Peyer's patch (tissue), 4 donors: ENCODE data around the gene LMNB1. TPM values are rescaled to one million over a fixed set of nuclear protein-coding genes. Genes with fewer than 3 reads are reported as not detected.

Source experiments
- DNase-seq, 3 donors: peaks; one replicate each; pipeline ENCODE4 v3.0.0-alpha.2; 2017 to 2019
- H3K27ac ChIP-seq, 4 donors: fragments of 200-600 bp; sonication (generic); one replicate each; pipeline ENCODE4 v1.5.1; 2016 to 2019
- H3K27me3 ChIP-seq, 2 donors: fragments of 200-600 bp; sonication (generic); one replicate each; pipeline ENCODE4 v1.5.1; 2019
- H3K36me3 ChIP-seq, 3 donors: fragments of 200-600 bp; sonication (generic); one replicate each; pipeline ENCODE4 v1.5.1; 2016 to 2019
- H3K4me1 ChIP-seq, 4 donors: fragments of 200-600 bp; sonication (generic); one replicate each; pipeline ENCODE4 v1.5.1; 2016 to 2019
- H3K4me3 ChIP-seq, 4 donors: fragments of 200-600 bp; sonication (generic); 1 replicate in 3 of 4; 2 replicates in 1 of 4; pipeline ENCODE4 v1.5.1; 2016 to 2019; ENCODE audit warnings: mild to moderate bottlenecking in 1 of 4
- H3K9me3 ChIP-seq, 4 donors: fragments of 200-600 bp; sonication (generic); one replicate each; pipeline ENCODE4 v1.5.1; 2016 to 2019; ENCODE audit warnings: mild to moderate bottlenecking in 1 of 4
- POLR2A ChIP-seq, 2 donors: fragments of 450-650 bp; IDR thresholded peaks; one replicate each; pipeline ENCODE4 v1.5.1; 2017; ENCODE audit warnings: antibody characterized with exemption in 2 of 2, mild to moderate bottlenecking in 2 of 2, moderate library complexity in 2 of 2
- total RNA-seq, 4 donors: library from RNA; depleted of rRNA; stranded (reverse); fragments of >200 nt; gene quantifications; one replicate each; pipeline ENCODE4 v1.1.0, GENCODE V29; 2016
- TF ChIP-seq, protein P1 (sequence below), 6 experiments: fragments of 450-650 bp in 4 of 6; fragments of 200-600 bp in 2 of 6; sonication (generic) in 1 of 6; IDR thresholded peaks; one replicate each; pipeline ENCODE4 v1.5.1; 2017 to 2019; ENCODE audit warnings: antibody characterized with exemption in 6 of 6, mild to moderate bottlenecking in 3 of 6, moderate library complexity in 1 of 6

The LMNB1 gene
- total RNA-seq, 4 donors from 2014 or later: 18.6 to 83.3 (median 23.1) TPM

GRCh38 chr5:126744836-126745235, 32.1 kb upstream of the LMNB1 start:
- Histone ChIP-seq H3K4me1 (no peaks in the 10 kb centered on the region), H3K4me3 (no peak overlapping the region), H3K27me3 (no peaks in the 10 kb centered on the region), H3K36me3 (no peaks in the 10 kb centered on the region), H3K27ac (no peak overlapping the region), H3K9me3 (no peaks in the 10 kb centered on the region)
- no peak for TF ChIP-seq POLR2A (IDR thresholded peaks at IDR 0.05)
- TF ChIP-seq, protein P1, sequence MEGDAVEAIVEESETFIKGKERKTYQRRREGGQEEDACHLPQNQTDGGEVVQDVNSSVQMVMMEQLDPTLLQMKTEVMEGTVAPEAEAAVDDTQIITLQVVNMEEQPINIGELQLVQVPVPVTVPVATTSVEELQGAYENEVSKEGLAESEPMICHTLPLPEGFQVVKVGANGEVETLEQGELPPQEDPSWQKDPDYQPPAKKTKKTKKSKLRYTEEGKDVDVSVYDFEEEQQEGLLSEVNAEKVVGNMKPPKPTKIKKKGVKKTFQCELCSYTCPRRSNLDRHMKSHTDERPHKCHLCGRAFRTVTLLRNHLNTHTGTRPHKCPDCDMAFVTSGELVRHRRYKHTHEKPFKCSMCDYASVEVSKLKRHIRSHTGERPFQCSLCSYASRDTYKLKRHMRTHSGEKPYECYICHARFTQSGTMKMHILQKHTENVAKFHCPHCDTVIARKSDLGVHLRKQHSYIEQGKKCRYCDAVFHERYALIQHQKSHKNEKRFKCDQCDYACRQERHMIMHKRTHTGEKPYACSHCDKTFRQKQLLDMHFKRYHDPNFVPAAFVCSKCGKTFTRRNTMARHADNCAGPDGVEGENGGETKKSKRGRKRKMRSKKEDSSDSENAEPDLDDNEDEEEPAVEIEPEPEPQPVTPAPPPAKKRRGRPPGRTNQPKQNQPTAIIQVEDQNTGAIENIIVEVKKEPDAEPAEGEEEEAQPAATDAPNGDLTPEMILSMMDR (IDR thresholded peaks at IDR 0.05): no peak
- DNase-seq: no peak

DNA sequence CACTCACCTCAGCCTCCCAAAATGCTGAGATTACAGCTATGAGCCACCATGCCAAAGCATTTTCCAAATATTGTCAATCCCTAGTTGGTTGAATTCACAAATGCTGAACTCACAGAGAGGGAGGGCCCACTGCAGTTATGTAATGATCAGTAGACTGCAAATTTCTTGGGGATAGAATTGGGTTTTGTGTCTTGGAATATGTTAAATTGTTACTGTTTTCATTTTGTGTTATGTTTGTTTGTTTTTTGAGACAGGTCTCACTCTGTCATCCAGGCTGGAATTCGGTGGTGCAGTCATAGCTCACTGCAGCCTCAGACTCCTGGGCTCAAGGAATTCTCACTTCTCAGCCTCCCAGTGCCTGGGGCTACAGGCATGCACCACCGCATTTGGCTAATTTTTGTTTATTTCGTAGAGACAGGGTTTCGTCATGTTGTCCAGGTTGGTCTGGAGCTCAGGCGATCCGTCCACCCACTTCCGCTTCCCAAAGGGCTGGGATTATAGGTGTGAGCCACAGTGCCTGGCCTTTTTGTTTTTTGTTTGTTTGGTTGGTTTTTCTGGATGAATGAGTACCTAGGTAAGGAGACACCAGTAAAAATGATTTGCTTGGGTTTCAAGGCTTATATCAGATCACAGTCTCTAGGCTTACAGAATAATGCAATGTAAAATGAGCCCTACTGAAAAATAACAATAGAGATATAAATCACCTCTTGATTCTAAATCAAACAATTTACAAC, 31.5 kb upstream of the LMNB1 start:
- no peak overlapping the region for H3K27ac ChIP-seq
- H3K36me3 ChIP-seq: no peaks in the 10 kb centered on the region
- no peaks in the 10 kb centered on the region for H3K4me1 ChIP-seq
- H3K27me3 ChIP-seq: no peaks in the 10 kb centered on the region
- H3K9me3 ChIP-seq: no peaks in the 10 kb centered on the region
- DNase-seq: no peak
- no peak overlapping the region for H3K4me3 ChIP-seq
- no peak for TF ChIP-seq POLR2A (IDR thresholded peaks at IDR 0.05)
- TF ChIP-seq, protein P1 (IDR thresholded peaks at IDR 0.05): no peak

DNA sequence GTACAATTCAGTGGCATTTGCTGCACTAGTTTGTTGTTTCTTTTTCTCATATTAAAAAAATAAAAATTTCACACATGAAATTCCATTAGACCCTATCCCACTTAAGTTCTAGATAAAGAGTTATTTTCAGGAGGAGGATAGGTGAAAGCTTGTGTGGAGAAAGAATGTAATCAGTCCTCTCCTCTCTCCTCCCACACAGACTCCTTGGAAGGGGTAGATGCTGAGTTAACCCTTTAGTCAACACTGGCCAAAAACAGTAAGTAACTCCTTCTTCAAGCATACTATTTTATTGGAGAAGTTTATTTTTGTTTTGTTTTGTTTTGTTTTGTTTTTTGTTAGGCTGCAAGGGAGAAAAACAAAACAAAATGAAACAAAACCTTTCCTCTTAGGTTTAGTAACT, 30.6 kb upstream of the LMNB1 start:
- no peak overlapping the region for H3K4me3 ChIP-seq
- H3K27me3 ChIP-seq: no peaks in the 10 kb centered on the region
- H3K36me3 ChIP-seq: no peaks in the 10 kb centered on the region
- DNase-seq: no peak
- TF ChIP-seq, protein P1 (IDR thresholded peaks at IDR 0.05): no peak
- no peak for TF ChIP-seq POLR2A (IDR thresholded peaks at IDR 0.05)
- no peaks in the 10 kb centered on the region for H3K4me1 ChIP-seq
- H3K9me3 ChIP-seq: no peaks in the 10 kb centered on the region
- no peak overlapping the region for H3K27ac ChIP-seq

DNA sequence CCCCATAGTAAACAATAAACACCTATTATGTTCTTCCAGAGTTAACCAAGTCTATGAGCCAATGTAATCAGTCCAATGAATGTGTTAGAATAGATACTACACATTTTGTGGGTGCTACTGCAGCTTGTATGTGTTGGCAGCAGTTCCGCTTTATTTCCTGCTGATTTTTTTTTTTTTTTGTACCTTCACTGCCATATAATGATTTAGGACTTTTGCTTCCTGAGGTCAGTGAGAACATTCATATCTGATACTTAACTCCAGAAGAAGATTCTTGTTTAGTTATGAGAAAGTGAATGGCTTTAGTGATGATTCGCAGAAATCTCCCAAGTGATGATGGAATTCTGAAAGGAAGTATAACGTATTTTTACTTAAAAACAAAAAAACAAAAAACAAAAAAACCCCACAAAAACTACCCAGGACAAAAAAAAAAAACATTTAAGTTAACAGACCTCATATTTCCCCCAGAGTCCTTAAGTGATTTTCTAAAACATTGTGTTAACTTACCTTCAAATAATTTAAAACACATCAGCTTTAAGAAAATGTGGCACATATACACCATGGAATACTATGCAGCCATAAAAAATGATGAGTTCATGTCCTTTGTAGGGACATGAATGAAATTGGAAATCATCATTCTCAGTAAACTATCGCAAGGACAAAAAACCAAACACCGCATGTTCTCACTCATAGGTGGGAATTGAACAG, 24.7 kb upstream of the LMNB1 start:
- Histone ChIP-seq H3K27me3 (no peaks in the 10 kb centered on the region), H3K27ac (no peak overlapping the region), H3K9me3 (no peaks in the 10 kb centered on the region), H3K4me1 (no peaks in the 10 kb centered on the region), H3K4me3 (no peak overlapping the region), H3K36me3 (no peaks in the 10 kb centered on the region)
- TF ChIP-seq, protein P1 (IDR thresholded peaks at IDR 0.05): no peak
- no peak for TF ChIP-seq POLR2A (IDR thresholded peaks at IDR 0.05)
- no peak for DNase-seq

DNA sequence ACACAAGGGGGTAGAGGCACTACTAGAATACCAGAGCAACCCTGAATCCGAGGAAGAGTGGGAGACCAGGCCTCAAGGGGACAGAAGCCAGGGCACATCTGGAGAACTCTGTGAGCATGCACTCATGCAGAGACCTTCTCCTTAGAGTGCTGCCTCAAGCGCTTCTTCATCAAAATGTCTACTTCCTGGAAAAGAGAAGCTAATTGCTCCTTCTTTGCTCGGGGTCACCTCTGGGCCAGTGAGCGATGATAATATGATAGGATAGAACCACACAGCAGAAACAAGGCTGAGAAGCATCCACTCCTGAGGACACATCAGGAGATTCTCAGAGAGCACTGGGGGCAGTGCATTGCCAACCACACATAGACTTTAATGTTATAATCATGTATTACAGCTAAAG, 23.7 kb upstream of the LMNB1 start:
- Histone ChIP-seq H3K36me3 (no peaks in the 10 kb centered on the region), H3K27me3 (no peaks in the 10 kb centered on the region), H3K9me3 (no peaks in the 10 kb centered on the region), H3K4me3 (no peak overlapping the region), H3K27ac (no peak overlapping the region), H3K4me1 (no peaks in the 10 kb centered on the region)
- DNase-seq: peak in 1 of 3 donors; percentile 0
- TF ChIP-seq, protein P1 (IDR thresholded peaks at IDR 0.05): no peak
- TF ChIP-seq POLR2A (IDR thresholded peaks at IDR 0.05): no peak
